NK-92 (cell line): Measurements from ENCODE around the gene ATRNL1.

ENCODE experiments used
- DNase-seq: peaks from one replicate; lab custom pipeline; 2025; ENCODE audit not compliant: unreplicated experiment; lab: John Stamatoyannopoulos, UW

Gene ATRNL1

GRCh38 chr10:115093286-115093775, at the start of gene ATRNL1:
Gene ATRNL1, plus strand, starts transcription at chr10:115093365. Its CDS starts 386 bp downstream, at chr10:115093751.
- DNase-seq: no peak

GRCh38 chr10:115043719-115044118, 49.4 kb upstream of the ATRNL1 start:
- DNase-seq: no peak

- no peak for DNase-seq
Observed at GRCh38 chr10:115044891-115045290, 48.3 kb upstream of the ATRNL1 start.

GRCh38 chr10:115045499-115045898, 47.7 kb upstream of the ATRNL1 start:
- DNase-seq: no peak

- DNase-seq: no peak
Observed at GRCh38 chr10:115046686-115047236, 46.4 kb upstream of the ATRNL1 start.

- DNase-seq: no peak
Observed at GRCh38 chr10:115047705-115048104, 45.5 kb upstream of the ATRNL1 start.

- DNase-seq: no peak
Observed at GRCh38 chr10:115049318-115049717, 43.8 kb upstream of the ATRNL1 start.

GRCh38 chr10:115049960-115050359, 43.2 kb upstream of the ATRNL1 start:
- DNase-seq: no peak

GRCh38 chr10:115050375-115051010, 42.7 kb upstream of the ATRNL1 start:
- DNase-seq: no peak

- DNase-seq: no peak
Observed at GRCh38 chr10:115051216-115051615, 41.9 kb upstream of the ATRNL1 start.

- DNase-seq: no peak
Observed at GRCh38 chr10:115052226-115052625, 40.9 kb upstream of the ATRNL1 start.

GRCh38 chr10:115052728-115053127, 40.4 kb upstream of the ATRNL1 start:
- DNase-seq: no peak

GRCh38 chr10:115056186-115056585, 37.0 kb upstream of the ATRNL1 start:
- no peak for DNase-seq

GRCh38 chr10:115059301-115059898, 33.8 kb upstream of the ATRNL1 start:
- DNase-seq: no peak

- DNase-seq: no peak
Observed at GRCh38 chr10:115063701-115064658, 29.2 kb upstream of the ATRNL1 start.

- no peak for DNase-seq
Observed at GRCh38 chr10:115065801-115066200, 27.4 kb upstream of the ATRNL1 start.

- no peak for DNase-seq
Observed at GRCh38 chr10:115066528-115066927, 26.6 kb upstream of the ATRNL1 start.

GRCh38 chr10:115073796-115074195, 19.4 kb upstream of the ATRNL1 start:
- no peak for DNase-seq

- no peak for DNase-seq
Observed at GRCh38 chr10:115082506-115082905, 10.7 kb upstream of the ATRNL1 start.

- no peak for DNase-seq
Observed at GRCh38 chr10:115084277-115084850, 8.8 kb upstream of the ATRNL1 start.

- DNase-seq: no peak
Observed at GRCh38 chr10:115091161-115091560, 2.0 kb upstream of the ATRNL1 start.
